ENCODE results near the gene CEP55.
"Not testable (repeated sequence)": the region's sequence is repeated elsewhere in the genome, so short reads cannot be mapped to it uniquely, and the experiment has no call there.

Gene CEP55

GRCh38 chr10:93515071-93516005 is 18.9 kb downstream of the CEP55 start:
- DNase-seq = peak; percentile 89

- peak; percentile 85 for DNase-seq
Measured at GRCh38 chr10:93516006-93516380, 19.6 kb downstream of the CEP55 start.

- no peak for DNase-seq
Measured at GRCh38 chr10:93518531-93518930, 22.1 kb downstream of the CEP55 start.

DNA sequence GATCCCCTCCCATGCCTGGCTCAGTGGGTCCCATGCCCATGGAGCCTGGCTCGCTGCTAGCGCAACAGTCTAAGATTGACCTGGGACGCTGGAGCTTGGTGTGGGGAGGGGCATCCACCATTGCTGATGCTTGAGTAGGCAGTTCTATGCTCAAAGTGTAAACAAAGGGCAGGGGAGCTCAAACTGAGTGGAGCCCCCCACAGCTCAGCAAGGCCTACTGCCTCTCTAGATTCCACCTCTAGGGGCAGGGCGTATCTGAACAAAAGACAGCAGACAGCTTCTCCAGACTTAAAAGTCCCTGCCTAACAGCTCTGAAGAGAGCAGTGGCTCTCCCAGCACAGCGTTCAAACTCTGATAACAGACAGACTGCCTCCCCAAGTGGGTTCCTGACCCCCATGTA is 38.9 kb downstream of the CEP55 start:
- no peak for DNase-seq

- not testable (repeated sequence) for DNase-seq
Measured at GRCh38 chr10:93540871-93541270, 44.5 kb downstream of the CEP55 start.

- DNase-seq = peak; percentile 34
Measured at GRCh38 chr10:93541402-93542357, 45.3 kb downstream of the CEP55 start.

DNA sequence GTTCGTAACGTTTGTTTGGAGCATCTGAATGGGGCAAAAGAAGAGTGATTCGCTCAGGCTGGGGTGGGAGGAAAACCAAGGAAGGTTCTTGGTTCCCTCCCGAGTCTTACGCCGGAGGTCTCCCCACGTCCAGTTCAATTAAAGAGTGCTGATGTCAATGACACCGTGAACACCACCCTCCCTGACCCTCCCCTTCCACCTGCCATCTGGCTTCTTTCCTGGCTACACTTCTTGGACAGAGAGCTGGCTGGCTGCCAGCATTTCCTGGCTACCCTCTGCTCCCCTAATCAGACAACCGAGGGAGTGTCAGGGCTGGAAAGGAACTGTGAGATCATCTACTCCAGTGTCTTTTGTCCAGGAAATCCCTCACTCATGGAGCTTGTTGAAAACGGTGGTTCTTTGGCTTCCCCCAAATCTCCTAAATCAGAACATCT is 46.0 kb downstream of the CEP55 start:
- DNase-seq = no peak

GRCh38 chr10:93546995-93547394 is 50.6 kb downstream of the CEP55 start:
- not testable (repeated sequence) for DNase-seq

GRCh38 chr10:93547522-93547921 is 51.1 kb downstream of the CEP55 start:
- DNase-seq = no peak

GRCh38 chr10:93548376-93549071 is 52.1 kb downstream of the CEP55 start:
- no peak for DNase-seq

- no peak for DNase-seq
Measured at GRCh38 chr10:93550606-93551005, 54.2 kb downstream of the CEP55 start.

GRCh38 chr10:93552780-93553179 is 56.4 kb downstream of the CEP55 start:
- DNase-seq = no peak

DNA sequence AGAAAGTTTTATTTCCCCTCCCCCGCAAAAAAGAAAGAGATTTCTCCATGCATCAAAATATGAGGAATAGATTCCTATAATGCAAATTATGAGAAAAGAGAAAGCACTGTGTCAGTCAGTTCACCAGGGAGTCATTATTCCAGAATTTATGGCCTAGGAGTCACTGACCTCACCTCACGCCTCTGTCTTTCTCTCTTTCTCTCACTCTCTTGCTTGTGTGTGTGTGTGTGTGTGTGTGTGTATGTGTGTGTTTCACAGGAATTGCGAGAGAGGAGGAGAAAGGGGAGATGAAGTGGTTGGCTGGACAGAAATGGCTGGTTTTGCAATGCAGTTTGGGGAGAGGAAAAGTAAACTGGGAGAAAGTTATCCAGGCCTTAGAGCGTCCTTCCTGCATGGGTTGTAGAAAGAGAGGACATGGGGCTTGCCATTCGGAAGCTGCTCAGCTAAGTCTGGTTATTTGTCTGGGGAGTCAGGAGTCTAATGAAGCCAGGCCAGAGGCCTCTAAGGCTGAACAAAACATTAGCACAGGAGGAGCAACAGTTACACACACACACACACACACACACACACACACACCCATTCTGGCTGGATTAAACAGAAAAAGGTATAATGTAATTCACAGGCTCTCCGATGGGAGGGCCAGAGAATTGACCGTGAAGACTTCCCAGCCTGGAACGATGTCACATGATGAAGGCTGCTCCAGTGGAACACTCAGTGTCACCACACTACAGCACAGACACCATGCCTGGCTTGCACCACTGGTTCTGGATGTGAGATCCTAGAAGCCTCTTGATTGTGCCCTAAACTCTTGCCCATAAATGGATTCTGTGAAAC is 57.3 kb downstream of the CEP55 start:
- DNase-seq = no peak

DNA sequence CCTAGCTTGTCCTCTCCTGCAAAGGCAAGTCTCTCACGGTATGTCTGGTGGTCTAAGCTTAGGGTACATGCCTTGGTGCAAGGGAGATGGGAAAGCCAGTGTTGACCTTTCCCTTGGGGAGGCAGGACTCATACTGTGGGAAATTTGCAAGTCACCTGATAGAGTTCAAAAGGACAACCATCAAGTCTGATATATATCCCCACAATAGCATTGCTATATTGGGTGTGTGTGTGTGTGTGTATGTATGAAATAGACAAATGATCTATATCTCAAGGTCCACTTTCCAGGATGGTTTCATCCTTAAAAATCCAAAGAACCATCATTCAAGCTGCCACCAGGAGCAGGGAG is 57.9 kb downstream of the CEP55 start:
- no peak for DNase-seq

- DNase-seq = peak; percentile 86
Measured at GRCh38 chr10:93554760-93555432, 58.5 kb downstream of the CEP55 start.

DNA sequence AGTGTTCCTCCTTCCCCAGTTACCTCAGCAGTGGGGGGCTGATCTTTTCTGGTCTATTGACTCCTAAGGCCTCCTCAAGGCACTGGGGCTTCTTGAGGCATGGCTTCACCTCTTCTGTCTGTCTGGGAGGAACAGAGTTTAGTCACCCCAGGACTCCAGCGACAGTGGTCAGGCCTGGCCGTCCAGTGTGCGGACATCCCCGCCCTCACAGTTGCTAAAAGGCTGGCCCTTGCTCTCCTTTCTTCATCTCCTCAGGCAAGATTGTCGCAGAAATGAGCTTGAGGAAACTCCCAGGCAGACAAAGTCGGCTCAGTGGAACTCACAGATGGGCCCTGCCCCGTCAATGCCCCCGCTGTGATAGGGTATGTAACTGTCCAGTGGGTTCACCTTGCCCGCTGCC is 63.1 kb downstream of the CEP55 start:
- DNase-seq = no peak

DNA sequence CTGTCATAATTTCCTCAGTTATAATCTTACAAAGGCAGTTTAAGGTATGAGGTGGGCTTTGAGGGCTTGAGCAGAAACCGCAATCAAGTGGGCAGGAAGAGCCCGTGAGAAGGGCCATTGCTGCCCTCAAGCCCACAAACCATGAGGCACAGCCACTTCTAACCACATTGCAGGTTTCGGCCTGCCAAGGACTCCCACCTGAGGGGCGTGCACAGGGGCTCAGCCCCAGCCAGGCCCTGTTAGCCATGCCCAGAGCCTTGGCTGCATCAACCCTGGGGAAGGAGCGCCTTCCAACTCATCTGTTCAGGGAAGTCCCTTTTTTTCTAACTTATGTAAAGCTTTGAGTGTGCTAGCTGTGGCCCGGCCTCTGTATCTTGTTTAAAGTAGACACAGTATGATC is 64.1 kb downstream of the CEP55 start:
- DNase-seq = no peak

GRCh38 chr10:93565446-93565845 is 69.0 kb downstream of the CEP55 start:
- DNase-seq = peak; percentile 84

GRCh38 chr10:93566435-93567276 is 70.2 kb downstream of the CEP55 start, which contains the start of gene FFAR4:
Gene FFAR4 (plus strand): TSS chr10:93566665. CDS start chr10:93566721, 56 bp downstream.
- DNase-seq = peak; percentile 55
